Measurements from ENCODE around the gene PLD3.

GRCh38 chr19:40322271-40322610 lies 26.3 kb upstream of the PLD3 start:
- TF ChIP-seq SIN3A (IDR thresholded peaks at IDR 0.05; ENCODE audit: borderline replicate concordance, insufficient read depth, low read length), result no peak
- no peak for TF ChIP-seq POLR2AphosphoS5 (IDR thresholded peaks at IDR 0.05; ENCODE audit: low read depth, low read length)
- TF ChIP-seq REST (IDR thresholded peaks at IDR 0.05; ENCODE audit: insufficient read depth in 1 of 2, low read depth in 2 of 2, low read length in 2 of 2), result no peak
- no peak for TF ChIP-seq TAF1 (IDR thresholded peaks at IDR 0.05; ENCODE audit: borderline replicate concordance, insufficient read depth, low read length)

Measured in PFSK-1 (cell line).